GM18517 (cell line): ENCODE data around the gene PLS3.

Experiments
- ATAC-seq: cut with Tn5 transposase; IDR thresholded peaks from one replicate; pipeline ENCODE4 v1.9.1; 2021; ENCODE audit warnings: mild to moderate bottlenecking, moderate library complexity; ENCODE audit not compliant: unreplicated experiment

The PLS3 gene

GRCh38 chrX:115564243-115564642 lies 3.3 kb downstream of the PLS3 start:
- no peak for ATAC-seq

- no peak for ATAC-seq
Measured at GRCh38 chrX:115565888-115566287, 4.9 kb downstream of the PLS3 start.

- no peak for ATAC-seq
Measured at GRCh38 chrX:115571712-115572111, 10.7 kb downstream of the PLS3 start.

GRCh38 chrX:115573185-115573584 lies 12.2 kb downstream of the PLS3 start:
- no peak for ATAC-seq

GRCh38 chrX:115576676-115577075 lies 15.7 kb downstream of the PLS3 start:
- ATAC-seq, result no peak

GRCh38 chrX:115579327-115579726 lies 18.4 kb downstream of the PLS3 start:
- no peak for ATAC-seq

GRCh38 chrX:115579786-115580294 lies 18.9 kb downstream of the PLS3 start:
- no peak for ATAC-seq

GRCh38 chrX:115581759-115582615 lies 21.0 kb downstream of the PLS3 start:
- no peak for ATAC-seq

GRCh38 chrX:115582616-115583495 lies 21.9 kb downstream of the PLS3 start:
- no peak for ATAC-seq

GRCh38 chrX:115583496-115584004 lies 22.6 kb downstream of the PLS3 start:
- no peak for ATAC-seq

- no peak for ATAC-seq
Measured at GRCh38 chrX:115584696-115585095, 23.7 kb downstream of the PLS3 start.

GRCh38 chrX:115588179-115588578 lies 27.2 kb downstream of the PLS3 start:
- ATAC-seq, result no peak

GRCh38 chrX:115589419-115589818 lies 28.4 kb downstream of the PLS3 start:
- no peak for ATAC-seq

GRCh38 chrX:115591420-115591819 lies 30.4 kb downstream of the PLS3 start:
- no peak for ATAC-seq

- ATAC-seq, result no peak
Measured at GRCh38 chrX:115591856-115592842, 31.2 kb downstream of the PLS3 start.

GRCh38 chrX:115592997-115593734 lies 32.2 kb downstream of the PLS3 start:
- ATAC-seq, result no peak

GRCh38 chrX:115595049-115595448 lies 34.1 kb downstream of the PLS3 start:
- ATAC-seq, result no peak

GRCh38 chrX:115598556-115598955 lies 37.6 kb downstream of the PLS3 start:
- no peak for ATAC-seq

- ATAC-seq, result no peak
Measured at GRCh38 chrX:115602308-115602707, 41.3 kb downstream of the PLS3 start.
